Mucosa of gallbladder (tissue), 1 donor: ENCODE data around the gene LGI2. TPM values are rescaled to one million over a fixed set of nuclear protein-coding genes. Genes with fewer than 3 reads are reported as not detected.
"Not testable (repeated sequence)": the region's sequence is repeated elsewhere in the genome, so short reads cannot be mapped to it uniquely, and the experiment has no call there.

ENCODE experiments used
- DNase-seq: peaks from one replicate; pipeline ENCODE4 v3.0.0-alpha.2; 2020; ENCODE audit warnings: low spot score
- total RNA-seq: library from RNA; stranded (reverse); gene quantifications from one replicate; pipeline ENCODE4 v1.2.1, GENCODE V29; 2021
- donor health status: DM: no; HTN: no; CAD: no.

Gene LGI2
- total RNA-seq, 1 donor from 2014 or later, result 18.4 TPM

GRCh38 chr4:25050370-25051078 lies 19.8 kb upstream of the LGI2 start:
- DNase-seq, result no peak

- DNase-seq, result no peak
Measured at GRCh38 chr4:25043548-25043947, 12.8 kb upstream of the LGI2 start.

DNA sequence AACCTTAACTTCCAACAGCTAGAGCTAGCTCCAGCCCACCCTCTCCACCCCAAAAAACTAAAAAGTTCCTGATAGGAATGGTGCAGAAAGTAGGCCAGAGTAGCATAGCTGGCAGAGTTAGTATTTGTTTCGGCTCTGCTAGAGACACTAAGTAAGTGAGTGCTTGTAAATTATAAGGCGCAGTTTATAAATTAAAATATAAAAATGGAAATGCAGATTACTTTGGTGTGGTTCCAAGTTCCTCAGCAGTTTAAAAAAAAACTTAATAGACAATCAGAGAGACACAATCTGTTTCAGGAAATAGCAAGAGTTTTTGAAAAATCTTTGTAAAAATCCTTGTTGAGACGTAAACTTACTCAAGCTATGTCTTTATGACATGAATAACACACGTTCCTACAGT lies 2.8 kb upstream of the LGI2 start:
- DNase-seq, result no peak

- no peak for DNase-seq
Measured at GRCh38 chr4:25032126-25032525, 1.4 kb upstream of the LGI2 start.

GRCh38 chr4:25031077-25031621 lies 403 bp upstream of the LGI2 start:
- DNase-seq, result no peak

DNA sequence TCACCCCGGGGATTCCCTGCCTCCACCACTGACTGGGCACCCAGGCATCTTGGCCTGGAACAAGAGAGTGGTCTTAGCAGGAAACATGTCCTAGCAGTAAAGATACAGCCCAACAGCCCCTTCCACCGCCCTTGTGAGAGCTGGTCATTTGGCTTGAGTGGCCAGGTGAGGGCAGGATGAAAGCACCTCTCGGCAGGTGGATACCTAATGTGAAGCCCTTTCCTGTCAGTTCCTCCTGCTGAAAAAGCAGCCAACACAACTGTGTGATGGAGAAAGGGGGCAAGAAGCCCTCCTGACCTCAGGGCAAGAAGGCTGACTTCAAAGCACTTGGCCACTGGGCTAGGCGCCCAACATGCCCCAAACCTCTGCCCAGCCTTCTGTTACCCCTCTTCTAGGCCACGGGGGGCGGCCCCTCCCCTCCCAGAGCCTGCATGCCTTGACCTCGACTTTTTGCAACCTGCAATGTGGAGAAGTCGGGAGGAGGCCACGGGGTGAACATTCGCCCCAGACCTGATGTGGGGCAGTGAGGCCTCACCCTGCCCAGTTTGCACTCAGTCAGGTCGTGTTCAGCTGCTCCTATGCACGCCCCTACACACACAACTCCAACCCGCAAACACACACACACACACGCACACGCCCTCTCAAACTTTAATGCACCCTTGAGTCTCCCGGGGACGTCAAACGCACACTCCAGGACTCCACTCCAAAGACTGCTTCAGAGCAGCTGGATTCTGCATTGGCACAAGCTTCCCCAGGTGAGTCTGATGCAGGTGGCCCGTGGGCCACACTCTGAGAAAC lies 1.1 kb downstream of the LGI2 start:
- DNase-seq, result no peak

DNA sequence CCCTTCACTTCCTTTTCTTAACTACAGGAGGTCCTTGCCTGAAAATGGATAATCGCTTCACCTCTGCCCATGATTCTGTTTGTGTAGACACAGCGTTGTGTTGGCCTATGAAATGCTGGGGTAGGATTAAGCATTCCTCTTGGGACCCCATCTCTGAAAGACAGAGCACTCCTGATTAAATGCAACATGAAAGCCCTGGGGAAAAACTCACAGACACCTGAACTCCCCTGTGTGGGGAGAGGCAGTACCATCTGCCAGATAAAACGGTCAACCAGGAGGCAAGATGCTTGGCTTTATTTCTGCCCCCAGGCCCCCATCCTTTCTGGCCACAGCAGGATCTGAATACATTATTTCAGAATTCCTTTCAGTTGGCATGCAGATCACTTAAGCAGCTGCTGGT lies 1.9 kb downstream of the LGI2 start:
- DNase-seq, result no peak

- DNase-seq, result no peak
Measured at GRCh38 chr4:25022766-25023165, 8.0 kb downstream of the LGI2 start.

DNA sequence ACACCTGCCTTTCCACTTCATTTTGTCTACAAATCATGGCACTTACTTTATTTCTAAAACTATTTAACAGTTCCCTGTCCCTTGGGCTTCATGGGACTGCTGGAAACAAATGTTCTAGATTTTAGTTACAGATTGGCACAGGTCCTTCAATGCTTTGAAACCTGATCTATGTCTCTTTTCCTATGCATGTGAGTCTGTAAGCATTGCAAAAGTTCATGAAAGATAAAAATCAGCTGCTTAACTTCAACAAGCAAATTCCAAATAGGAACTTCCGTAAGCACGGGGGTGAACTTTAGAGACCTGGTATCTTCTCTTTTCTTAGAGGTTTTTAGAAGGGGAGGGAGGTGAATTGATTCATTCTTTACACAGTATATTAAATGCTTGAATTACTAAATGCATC lies 9.5 kb downstream of the LGI2 start:
- DNase-seq, result no peak

DNA sequence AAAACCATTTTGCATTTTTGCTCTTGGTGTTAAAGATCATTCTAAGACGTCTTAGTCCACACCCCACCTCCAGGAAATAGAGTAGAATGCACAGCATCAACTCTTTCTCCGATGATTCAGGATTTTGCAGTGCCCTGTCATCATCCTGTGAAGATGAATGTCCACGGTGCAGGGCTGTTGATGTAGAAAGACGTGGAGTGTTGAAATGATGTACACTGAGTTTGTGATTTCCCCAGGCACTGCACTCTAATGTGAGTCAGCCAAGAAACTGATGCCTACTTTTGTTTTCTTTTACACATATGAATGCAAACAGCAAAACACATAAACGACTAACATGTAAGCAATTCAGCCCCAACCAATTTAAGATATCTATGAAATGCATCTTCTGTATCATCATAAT lies 10.5 kb downstream of the LGI2 start:
- DNase-seq, result no peak

DNA sequence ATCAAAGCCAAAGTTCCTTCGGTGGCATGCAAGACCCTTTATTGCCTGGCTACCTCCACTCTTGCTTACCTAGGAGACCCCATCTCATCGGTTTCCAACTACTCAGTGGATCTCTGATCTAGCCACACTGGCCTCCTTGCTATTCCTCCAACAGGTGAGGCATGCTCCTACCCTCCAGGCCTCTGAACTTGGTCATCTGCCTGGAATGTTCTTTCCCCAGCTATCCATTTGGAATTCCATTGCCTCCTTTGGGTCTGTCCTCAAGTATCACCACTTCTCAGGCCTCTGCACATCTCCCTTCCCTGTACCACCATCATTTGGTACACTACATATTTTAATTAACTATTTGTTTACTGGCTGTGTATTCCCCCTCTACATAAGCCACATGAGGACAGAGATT lies 11.2 kb downstream of the LGI2 start:
- DNase-seq, result no peak

GRCh38 chr4:25015012-25015411 lies 15.7 kb downstream of the LGI2 start:
- DNase-seq, result no peak

- DNase-seq, result not testable (repeated sequence)
Measured at GRCh38 chr4:25014662-25014983, 16.1 kb downstream of the LGI2 start.

- no peak for DNase-seq
Measured at GRCh38 chr4:25013756-25014661, 16.7 kb downstream of the LGI2 start.

DNA sequence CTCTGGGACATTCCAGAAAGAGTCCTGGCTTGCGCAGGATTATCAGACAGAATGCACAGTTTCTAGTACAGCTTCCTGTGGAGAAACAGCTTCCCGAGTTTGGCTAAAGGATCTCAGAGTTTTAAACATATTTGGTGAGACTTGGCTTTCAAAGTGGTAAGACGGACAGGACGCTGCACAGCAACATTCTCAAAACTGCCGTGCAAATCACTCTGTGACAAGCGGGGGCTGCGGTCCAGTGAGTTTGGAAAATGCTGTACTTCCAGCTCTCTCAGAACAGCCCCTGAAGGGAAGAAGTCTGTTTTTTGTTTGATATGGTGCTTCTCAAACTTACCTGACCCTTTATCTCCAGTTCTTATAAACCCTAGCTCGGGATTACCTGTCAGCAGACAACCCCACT lies 18.1 kb downstream of the LGI2 start:
- DNase-seq, result no peak

DNA sequence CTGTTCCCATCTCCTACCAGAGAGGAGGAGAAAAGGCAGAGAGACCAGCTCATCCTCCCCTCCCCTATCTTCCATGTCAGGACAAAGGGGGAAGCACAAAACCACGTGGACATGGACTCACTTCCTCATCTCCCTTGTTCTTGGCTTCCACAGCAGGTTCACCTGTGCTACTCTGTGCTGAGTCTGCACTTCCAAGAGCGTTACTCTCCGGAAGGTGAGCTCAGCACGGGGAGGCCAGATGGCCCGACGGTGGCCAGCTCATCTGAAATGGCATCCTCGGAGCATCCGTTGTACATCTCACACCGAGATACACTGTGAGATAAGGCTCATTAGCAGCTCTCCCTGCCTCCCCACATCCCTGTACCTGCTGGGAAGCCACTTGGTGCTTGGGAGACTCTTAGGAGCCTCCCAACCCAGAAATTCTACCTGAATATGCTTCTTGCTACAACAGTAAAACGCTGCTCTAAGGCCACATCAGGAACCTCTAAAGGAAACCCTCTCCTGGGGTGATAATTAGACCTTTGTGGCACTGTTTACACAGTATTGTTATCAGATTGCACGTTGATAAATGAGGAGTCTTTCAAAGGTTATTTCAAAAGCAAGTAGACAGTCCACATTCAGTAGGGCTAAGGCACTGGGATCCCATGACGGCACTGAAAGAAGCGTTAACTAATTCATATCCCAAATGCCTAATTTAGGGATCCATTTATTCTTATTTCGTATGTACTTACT lies 19.4 kb downstream of the LGI2 start:
- DNase-seq, result no peak

DNA sequence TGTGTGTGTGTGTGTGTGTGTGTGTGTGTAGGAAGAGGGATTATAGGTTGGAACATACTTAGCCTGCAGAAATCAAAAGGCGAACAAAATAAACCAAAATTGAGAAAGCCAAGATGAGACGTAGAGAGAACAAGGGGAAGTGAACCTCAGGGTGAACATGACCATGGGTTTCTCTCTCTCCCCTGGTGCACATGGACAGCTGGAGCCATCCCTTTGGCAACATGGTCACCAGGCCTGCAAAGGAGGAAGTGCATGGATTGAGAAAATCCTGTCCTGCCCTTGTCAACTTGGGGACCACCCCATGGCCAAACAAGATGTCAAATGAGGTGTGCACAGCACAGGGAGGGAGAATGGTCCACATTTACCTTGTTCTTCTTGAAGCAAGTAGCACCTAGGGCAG lies 23.1 kb downstream of the LGI2 start:
- no peak for DNase-seq

DNA sequence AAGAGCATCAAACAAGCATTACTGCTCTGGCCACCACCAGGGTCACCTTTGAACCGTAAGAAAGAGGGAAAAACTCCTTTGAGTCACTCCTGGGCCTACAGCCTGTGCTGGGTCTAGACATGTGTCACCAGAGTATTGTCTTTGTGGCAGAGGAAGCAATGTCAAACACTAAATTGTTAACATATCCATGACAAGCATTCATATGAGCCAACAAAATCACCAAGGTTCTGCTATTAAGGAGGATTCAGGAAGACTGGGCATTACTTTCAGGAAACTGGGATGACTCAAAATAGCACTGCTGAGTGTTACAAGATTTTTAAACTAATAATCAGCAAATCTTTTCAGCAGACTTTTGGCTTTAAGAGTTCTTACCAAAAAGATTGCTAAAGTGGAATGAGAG lies 28.1 kb downstream of the LGI2 start:
- DNase-seq, result no peak

DNA sequence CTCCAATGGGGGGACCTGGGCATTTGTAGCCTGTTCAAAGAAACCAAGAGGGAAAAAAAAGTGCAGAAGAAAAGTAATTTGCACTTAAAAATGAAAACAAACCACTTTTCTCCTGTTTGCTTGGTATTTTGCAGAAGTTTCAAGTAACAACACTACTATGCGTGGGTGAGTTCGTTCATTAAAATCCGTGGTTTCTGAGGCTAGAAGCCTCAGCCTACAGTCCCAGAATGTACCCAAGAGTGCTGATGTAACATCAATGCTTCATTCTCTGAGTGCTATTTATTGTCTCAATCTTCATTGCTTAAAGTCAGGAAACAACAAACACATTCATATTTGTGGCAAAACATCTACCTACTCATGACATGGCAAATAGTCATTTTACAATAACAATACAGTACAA lies 29.2 kb downstream of the LGI2 start:
- no peak for DNase-seq

DNA sequence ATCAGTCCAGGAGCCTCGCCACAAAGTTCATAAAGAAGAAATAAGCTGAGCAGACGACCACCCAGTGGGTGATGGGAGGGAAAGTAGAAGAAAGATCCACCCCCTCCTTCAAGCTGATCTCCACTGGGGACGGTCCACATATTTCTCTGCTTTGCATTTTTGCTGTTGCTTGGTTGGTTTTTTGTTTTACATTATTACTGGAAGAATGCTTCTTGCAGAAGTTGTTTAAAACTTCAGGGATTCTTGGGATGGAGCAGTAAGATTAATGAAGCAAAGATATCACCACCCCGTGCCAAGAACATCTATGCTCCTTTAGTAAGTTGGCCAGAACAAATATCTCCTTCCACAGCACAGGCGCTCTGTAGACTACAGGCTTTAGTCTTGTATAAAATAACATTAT lies 30.1 kb downstream of the LGI2 start:
- DNase-seq, result no peak

DNA sequence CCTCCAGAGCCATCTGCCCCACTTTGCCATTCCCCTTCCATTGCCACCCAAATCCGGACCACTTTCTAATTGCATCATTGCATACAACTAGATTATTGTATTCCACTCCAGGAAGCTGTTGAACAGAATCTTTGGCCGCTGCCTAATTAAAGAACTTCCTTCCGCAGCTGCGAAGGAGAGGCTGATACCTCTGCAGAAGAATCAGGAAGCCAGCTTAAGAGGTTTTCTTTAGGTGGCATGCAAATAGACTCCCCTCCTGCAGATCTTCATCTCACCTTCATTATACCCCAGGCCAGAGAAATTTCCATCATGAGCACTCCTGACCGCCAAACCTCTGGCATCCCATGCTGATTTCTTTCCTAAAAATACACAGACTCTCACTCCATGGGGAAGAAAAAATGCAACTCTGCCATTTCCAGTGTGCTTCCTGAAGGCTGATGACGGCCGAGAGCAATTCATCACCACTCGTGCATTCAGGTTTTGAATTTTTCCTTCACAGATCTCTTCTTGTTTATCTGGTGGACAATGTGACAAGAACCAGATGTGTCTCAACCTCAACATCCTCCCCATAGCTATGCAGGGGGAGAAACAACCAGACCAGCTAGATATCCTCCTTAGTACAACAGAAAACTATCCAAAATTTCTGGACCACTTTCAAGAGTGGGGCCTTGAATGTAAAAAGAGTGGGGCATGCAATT lies 31.2 kb downstream of the LGI2 start:
- DNase-seq, result peak; percentile 11
